Activated T-cell treated with anti-CD3 and anti-CD28 coated beads, Interleukin-2, amount 50 U/mL, for 1 hour (primary cell): Measurements from ENCODE around the gene SYNPO2.
"Not testable (repeated sequence)": the region's sequence is repeated elsewhere in the genome, so short reads cannot be mapped to it uniquely, and the experiment has no call there.

ENCODE experiments used
- DNase-seq: peaks from one replicate; pipeline ENCODE4 v3.0.0-alpha.2; 2020

Gene SYNPO2

GRCh38 chr4:118975449-118976192 is 87.0 kb downstream of the SYNPO2 start:
- no peak for DNase-seq

DNA sequence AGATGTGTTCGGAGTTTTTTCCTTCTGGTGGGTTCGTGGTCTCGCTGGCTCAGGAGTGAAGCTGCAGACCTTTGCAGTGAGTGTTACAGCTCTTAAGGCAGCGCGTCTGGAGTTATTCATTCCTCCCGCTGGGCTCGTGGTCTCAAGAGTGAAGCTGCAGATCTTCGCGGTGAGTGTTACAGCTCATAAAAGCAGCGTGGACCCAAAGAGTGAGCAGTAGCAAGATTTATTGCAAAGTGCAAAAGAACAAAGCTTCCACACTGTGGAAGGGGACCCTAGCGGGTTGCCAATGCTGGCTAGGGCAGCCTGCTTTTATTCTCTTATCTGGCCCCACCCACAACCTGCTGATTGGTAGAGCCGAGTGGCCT is 87.5 kb downstream of the SYNPO2 start:
- not testable (repeated sequence) for DNase-seq

DNA sequence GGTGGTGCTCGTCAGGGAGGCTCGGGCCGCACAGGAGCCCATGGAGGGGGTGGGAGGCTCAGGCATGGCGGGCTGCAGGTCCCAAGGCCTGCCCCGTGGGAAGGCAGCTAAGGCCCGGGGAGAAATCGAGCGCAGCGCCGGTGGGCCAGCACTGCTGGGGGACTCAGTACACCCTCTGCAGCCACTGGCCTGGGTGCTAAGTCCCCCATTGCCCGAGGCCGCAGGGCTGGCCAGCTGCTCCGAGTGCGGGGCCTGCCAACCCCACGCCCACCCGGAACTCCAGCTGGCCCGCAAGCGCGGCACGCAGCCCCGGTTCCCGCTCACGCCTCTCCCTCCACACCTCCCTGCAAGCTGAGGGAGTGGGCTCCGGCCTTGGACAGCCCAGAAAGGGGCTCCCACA is 88.4 kb downstream of the SYNPO2 start:
- DNase-seq: not testable (repeated sequence)

- DNase-seq: no peak
These were observed 91.1 kb downstream of the SYNPO2 start for GRCh38 chr4:118979712-118980111.

GRCh38 chr4:118981171-118981838 is 92.7 kb downstream of the SYNPO2 start:
- DNase-seq: no peak

DNA sequence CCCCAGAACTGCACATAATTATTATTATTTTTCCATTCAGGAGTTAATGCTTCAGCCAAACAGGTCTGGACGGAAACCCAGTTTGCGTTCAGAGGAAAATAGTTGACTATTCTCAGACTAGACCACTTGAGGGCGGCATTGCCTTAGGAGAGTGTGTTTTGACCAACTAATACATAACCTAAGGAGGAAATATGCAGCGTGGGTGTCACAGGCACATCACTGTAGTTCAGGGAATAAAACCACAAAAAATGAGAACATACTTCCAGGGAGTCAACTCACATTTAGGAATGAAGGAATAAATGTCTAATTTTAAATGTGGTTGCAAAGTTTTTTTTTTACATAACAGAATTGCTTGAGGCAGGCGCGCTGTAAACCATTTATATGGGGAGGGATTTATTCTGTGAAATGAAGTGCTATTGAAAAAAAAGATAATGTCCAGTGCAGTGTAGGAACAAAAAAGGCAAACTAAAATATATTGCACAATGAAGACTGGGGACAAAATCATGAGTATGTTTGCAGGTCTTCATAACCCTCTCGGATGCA is 93.3 kb downstream of the SYNPO2 start:
- peak; percentile 26 for DNase-seq

- DNase-seq: no peak
These were observed 94.6 kb downstream of the SYNPO2 start for GRCh38 chr4:118983293-118983692.

- DNase-seq: no peak
These were observed 95.2 kb downstream of the SYNPO2 start for GRCh38 chr4:118983831-118984230.

DNA sequence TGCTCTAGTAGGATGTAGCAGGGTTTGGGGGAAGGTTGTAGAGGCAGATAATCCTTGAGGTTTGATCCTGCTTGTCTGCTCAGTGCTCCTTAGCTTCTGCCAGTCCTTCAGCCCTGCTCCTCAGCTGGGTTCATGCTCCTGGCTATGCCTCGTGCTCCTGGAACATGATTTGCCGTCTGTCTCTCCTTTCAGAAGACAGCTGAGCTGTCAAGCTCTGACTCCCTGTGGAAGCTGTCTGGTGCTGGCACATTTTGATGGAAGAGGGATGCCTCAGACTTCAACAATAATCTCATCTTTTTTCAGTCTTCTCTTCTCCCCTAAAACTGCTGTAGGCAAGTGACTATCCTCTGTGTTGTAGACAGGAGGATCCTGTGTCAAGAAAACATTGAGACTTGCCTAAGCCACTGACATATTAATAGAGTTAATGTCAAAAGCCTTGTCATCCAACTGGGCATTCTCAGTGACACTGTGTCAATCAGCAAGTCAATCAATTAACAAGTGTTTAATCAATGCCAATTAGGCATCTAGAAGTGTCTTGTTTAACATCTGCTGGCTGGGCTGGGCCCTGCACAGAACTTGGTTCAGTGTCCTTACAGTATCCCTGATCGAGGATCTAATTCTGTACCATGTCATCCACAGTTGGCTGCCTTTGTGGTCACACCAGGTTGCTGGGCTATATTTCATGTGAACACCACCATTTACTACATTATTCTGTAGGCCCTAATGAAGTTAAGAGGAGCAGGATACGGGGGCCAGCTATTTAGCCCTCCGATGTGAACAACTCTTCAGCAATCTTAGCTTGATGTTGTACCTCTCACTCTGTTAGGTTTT is 96.7 kb downstream of the SYNPO2 start:
- DNase-seq: no peak

- DNase-seq: no peak
These were observed 99.4 kb downstream of the SYNPO2 start for GRCh38 chr4:118987959-118988634.

DNA sequence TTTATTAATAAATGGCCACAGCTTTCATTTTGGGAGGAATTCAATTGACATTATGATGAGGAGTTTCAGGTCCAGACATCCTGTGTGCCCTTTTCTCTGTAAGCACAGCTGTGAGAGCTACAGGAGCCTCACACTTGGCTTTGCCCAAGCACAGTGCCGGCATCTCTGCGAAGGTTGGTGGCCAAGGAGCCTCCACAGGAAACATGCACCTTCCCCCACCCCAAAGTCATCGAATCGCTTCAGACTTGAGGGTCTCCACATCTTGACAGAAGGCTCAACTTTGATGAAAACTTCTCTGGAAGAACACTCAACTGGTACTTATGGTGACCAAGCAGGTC is 100.0 kb downstream of the SYNPO2 start:
- no peak for DNase-seq

DNA sequence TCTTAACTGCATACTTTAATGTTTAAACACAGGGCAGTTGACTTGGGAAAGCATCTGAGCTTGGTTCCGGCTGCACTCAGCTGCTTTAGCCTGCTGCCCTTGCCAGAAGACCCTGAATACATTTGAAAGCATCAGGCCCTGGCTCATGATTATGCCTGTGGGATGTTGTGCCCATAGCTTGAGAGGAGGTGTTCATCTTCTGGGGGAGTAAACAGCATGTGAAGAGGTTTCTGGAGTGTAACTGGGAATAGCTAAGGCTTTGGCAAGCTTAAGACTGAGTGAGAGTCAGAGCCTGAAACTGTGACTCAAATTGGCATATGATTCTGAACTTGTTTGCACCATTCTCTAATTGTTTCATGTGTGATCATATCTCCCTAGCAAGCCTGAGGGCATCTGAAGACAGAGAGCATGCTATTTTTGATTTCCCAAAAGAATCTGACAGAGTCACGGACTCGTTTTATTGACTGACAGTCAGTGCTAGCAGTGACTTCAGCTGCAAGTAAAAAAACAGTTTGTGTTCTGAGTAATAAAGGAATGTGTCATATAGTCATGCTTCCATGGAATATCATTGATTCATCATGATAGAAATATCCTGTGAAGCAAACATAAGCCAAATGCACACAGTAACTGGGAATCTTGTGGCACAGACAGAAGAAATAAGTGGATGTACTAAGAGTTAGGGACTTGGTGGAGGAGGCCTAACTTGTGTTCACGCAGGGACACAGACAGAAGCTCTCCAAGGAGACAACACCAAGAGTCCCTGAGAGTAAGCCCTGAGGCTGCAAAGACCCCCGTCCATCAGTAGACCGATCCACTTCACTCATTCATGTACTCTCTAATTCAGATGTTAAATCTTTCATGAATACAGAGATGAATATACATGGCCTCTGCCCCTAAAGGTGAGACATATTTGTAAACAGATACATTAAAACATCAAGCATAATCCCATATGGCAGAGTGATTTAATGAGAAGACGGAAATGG is 100.7 kb downstream of the SYNPO2 start:
- no peak for DNase-seq

GRCh38 chr4:118991686-118992085 is 103.0 kb downstream of the SYNPO2 start:
- no peak for DNase-seq

GRCh38 chr4:118992149-118992548 is 103.5 kb downstream of the SYNPO2 start:
- DNase-seq: no peak

- DNase-seq: no peak
These were observed 104.7 kb downstream of the SYNPO2 start for GRCh38 chr4:118993333-118993732.

- DNase-seq: no peak
These were observed 105.4 kb downstream of the SYNPO2 start for GRCh38 chr4:118994030-118994429.

DNA sequence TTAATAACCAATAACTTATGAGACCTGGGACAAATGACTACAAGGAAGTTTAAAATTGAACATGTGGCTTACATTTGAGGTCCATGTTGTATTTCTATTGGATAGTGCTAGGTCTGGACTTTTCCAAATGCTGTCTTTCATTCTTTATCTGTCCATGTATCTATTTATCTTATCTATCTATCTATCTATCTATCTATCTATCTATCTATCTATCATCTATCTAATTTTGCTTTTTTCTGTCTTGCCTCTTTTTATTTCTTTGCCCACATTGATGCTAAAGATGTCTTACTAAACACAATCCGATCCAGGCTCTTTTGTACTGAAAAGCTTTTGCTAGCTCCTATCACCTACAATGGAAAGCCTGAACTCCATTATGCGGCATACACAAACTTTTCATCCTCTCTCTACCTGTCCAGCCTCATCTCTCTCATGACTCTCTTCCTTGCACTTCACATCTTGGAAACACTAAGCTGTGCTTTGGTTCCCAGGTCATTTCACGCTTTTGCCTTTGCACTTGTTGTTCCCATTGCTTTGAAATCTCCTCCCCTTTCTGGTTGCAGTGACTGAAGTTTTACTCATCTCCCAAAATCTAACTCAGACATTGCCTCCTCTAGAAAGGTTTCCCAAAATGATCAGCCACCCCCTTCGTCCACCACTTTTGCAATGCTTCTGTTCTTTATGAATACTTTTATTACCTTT is 107.2 kb downstream of the SYNPO2 start:
- no peak for DNase-seq

GRCh38 chr4:118997601-118998000 is 108.9 kb downstream of the SYNPO2 start:
- no peak for DNase-seq

DNA sequence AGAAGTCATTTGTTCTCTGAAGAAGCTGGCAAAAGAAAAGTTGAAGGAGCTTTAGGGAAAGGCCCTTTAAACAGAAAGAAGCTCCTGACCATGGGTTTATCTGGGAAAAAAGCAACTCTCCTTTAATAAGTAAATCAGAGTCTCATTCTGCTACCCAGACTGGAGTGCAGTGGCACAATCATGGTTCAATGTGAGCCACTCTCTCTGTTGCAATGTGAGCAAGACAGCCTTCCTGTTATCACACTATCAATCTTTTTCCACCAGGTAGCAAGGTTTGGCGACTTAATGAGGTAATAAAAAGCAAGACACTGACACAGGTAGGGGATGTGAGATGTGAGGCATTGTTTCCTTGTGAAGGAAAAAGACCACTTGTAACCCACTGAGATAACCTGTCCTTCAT is 111.3 kb downstream of the SYNPO2 start:
- no peak for DNase-seq

- DNase-seq: no peak
These were observed 111.7 kb downstream of the SYNPO2 start for GRCh38 chr4:119000400-119000799.

- DNase-seq: no peak
These were observed 113.8 kb downstream of the SYNPO2 start for GRCh38 chr4:119002476-119002875.
